Measurements from ENCODE around the gene SRSF10.
"Not testable (repeated sequence)": the region's sequence is repeated elsewhere in the genome, so short reads cannot be mapped to it uniquely, and the experiment has no call there.

DNA sequence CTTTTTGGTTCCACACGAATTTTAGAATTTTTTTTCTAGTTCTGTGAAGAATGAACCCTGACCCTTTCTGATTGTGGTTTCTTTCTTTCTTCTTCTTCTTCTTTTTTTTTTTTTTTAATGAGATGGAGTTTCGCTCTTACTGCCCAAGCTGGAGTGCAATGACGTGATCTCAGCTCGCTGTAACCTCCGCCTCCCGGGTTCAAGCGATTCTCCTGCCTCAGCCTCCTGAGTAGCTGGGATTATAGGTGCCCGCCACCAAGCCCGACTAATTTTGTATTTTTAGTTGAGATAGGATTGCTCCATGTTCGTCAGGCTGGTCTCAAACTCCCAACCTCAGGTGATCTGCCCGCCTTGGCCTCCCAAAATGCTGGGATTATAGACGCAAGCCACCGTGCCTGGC, 11.9 kb upstream of the SRSF10 start:
- TF ChIP-seq ZNF274 (IDR thresholded peaks at IDR 0.05; ENCODE audit: low read depth, low read length); YY1 (IDR thresholded peaks at IDR 0.05; ENCODE audit: insufficient read depth, insufficient read length); SUZ12 (IDR thresholded peaks at IDR 0.05; ENCODE audit: extremely low read depth, insufficient read depth, insufficient read length): not testable (repeated sequence)
